ENCODE measurements around the gene DEAF1. TPM values are rescaled to one million over a fixed set of nuclear protein-coding genes. Genes with fewer than 3 reads are reported as not detected.

Gene DEAF1
- polyA plus RNA-seq, 3 donors = 18.3 to 28.0 (median 18.8) TPM

GRCh38 chr11:723120-723883 is 28.3 kb upstream of the DEAF1 start:
- 55 to 61% (median 57%) methylated on average over 8 of the region's 8 CpGs for WGBS, 3 donors
- no peak overlapping the region for H3K27ac ChIP-seq (ENCODE audit: low read depth, low read length)

GRCh38 chr11:722346-722811 is 27.4 kb upstream of the DEAF1 start:
- no peak overlapping the region for H3K27ac ChIP-seq (ENCODE audit: low read depth, low read length)
- WGBS, 3 donors = 68 to 93% (median 69%) methylated on average over 9 to 20 of the region's 20 CpGs

GRCh38 chr11:721741-722345 is 26.8 kb upstream of the DEAF1 start:
- no peak overlapping the region for H3K27ac ChIP-seq (ENCODE audit: low read depth, low read length)
- WGBS, 3 donors = 39 to 60% (median 40%) methylated on average over 31 to 33 of the region's 33 CpGs

- H3K27ac ChIP-seq (ENCODE audit: low read depth, low read length) = no peak overlapping the region
- WGBS, 3 donors = 33 to 69% (median 40%) methylated on average over 24 to 28 of the region's 28 CpGs
These were observed 26.3 kb upstream of the DEAF1 start for GRCh38 chr11:721247-721740.

- no peak overlapping the region for H3K27ac ChIP-seq (ENCODE audit: low read depth, low read length)
- WGBS, 3 donors = 10 to 60% (median 13%) methylated on average over 42 to 52 of the region's 53 CpGs
These were observed 25.7 kb upstream of the DEAF1 start for GRCh38 chr11:720642-721246.

GRCh38 chr11:720017-720641 is 25.1 kb upstream of the DEAF1 start:
- H3K27ac ChIP-seq (ENCODE audit: low read depth, low read length) = no peak overlapping the region

GRCh38 chr11:719214-720016 is 24.4 kb upstream of the DEAF1 start:
- 83 to 88% (median 87%) methylated on average over 34 of the region's 34 CpGs for WGBS, 3 donors
- no peak overlapping the region for H3K27ac ChIP-seq (ENCODE audit: low read depth, low read length)

More at GRCh38 chr11:720017-720641, 25.1 kb upstream of the DEAF1 start:
- WGBS, 3 donors = 67 to 83% (median 70%) methylated on average over 35 of the region's 35 CpGs

GRCh38 chr11:714436-714835 is 19.4 kb upstream of the DEAF1 start:
- no peak overlapping the region for H3K27ac ChIP-seq (ENCODE audit: low read depth, low read length)
- WGBS, 3 donors = 95 to 98% (median 97%) methylated on average over 6 of the region's 6 CpGs

GRCh38 chr11:709109-709997 is 14.3 kb upstream of the DEAF1 start:
- 64 to 79% (median 72%) methylated on average over 20 to 27 of the region's 27 CpGs for WGBS, 3 donors
- H3K27ac ChIP-seq (ENCODE audit: low read depth, low read length) = no peak overlapping the region

GRCh38 chr11:708511-708910 is 13.5 kb upstream of the DEAF1 start:
- no peak overlapping the region for H3K27ac ChIP-seq (ENCODE audit: low read depth, low read length)
- 69 to 76% (median 70%) methylated on average over 5 to 7 of the region's 7 CpGs for WGBS, 3 donors

GRCh38 chr11:707817-708420 is 12.9 kb upstream of the DEAF1 start:
- 31 to 86% (median 79%) methylated on average over 16 of the region's 16 CpGs for WGBS, 3 donors
- H3K27ac ChIP-seq (ENCODE audit: low read depth, low read length) = no peak overlapping the region

GRCh38 chr11:706957-707816 is 12.2 kb upstream of the DEAF1 start:
- 23 to 56% (median 48%) methylated on average over 21 to 29 of the region's 30 CpGs for WGBS, 3 donors

GRCh38 chr11:706439-706956 is 11.5 kb upstream of the DEAF1 start:
- no peak overlapping the region for H3K27ac ChIP-seq (ENCODE audit: low read depth, low read length)
- WGBS, 3 donors = 5 to 10% (median 7%) methylated on average over 20 to 22 of the region's 22 CpGs

More at GRCh38 chr11:706957-707816, 12.2 kb upstream of the DEAF1 start:
- no peak overlapping the region for H3K27ac ChIP-seq (ENCODE audit: low read depth, low read length)

GRCh38 chr11:705646-706438 is 10.8 kb upstream of the DEAF1 start, which contains the start of gene EPS8L2:
TSS of gene EPS8L2 (plus strand) at chr11:706231. CDS start at chr11:709408, 3,177 bp downstream.
- no peak within 1 kb of the TSS for H3K27ac ChIP-seq (ENCODE audit: low read depth, low read length)
- 6 to 9% (median 8%) methylated on average over 24 to 90 of the region's 90 CpGs for WGBS, 3 donors
